Mesangial cell (primary cell): ENCODE data around the gene TULP4. TPM values are rescaled to one million over a fixed set of nuclear protein-coding genes. Genes with fewer than 3 reads are reported as not detected.

Experiments used
- total RNA-seq: library from RNA; depleted of rRNA; stranded (reverse); fragments of >200 nt; gene quantifications from 2 replicates; pipeline ENCODE4 v1.2.3, GENCODE V29; 2015

TULP4 gene, protein sequence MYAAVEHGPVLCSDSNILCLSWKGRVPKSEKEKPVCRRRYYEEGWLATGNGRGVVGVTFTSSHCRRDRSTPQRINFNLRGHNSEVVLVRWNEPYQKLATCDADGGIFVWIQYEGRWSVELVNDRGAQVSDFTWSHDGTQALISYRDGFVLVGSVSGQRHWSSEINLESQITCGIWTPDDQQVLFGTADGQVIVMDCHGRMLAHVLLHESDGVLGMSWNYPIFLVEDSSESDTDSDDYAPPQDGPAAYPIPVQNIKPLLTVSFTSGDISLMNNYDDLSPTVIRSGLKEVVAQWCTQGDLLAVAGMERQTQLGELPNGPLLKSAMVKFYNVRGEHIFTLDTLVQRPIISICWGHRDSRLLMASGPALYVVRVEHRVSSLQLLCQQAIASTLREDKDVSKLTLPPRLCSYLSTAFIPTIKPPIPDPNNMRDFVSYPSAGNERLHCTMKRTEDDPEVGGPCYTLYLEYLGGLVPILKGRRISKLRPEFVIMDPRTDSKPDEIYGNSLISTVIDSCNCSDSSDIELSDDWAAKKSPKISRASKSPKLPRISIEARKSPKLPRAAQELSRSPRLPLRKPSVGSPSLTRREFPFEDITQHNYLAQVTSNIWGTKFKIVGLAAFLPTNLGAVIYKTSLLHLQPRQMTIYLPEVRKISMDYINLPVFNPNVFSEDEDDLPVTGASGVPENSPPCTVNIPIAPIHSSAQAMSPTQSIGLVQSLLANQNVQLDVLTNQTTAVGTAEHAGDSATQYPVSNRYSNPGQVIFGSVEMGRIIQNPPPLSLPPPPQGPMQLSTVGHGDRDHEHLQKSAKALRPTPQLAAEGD (N-terminal part only)
- 20.5 and 41.8 TPM in 2 replicates for total RNA-seq

GRCh38 chr6:158312165-158312564 lies at the start of gene TULP4:
Gene TULP4 (plus strand): TSS chr6:158312465. CDS start chr6:158314017, 1,552 bp downstream.

DNA sequence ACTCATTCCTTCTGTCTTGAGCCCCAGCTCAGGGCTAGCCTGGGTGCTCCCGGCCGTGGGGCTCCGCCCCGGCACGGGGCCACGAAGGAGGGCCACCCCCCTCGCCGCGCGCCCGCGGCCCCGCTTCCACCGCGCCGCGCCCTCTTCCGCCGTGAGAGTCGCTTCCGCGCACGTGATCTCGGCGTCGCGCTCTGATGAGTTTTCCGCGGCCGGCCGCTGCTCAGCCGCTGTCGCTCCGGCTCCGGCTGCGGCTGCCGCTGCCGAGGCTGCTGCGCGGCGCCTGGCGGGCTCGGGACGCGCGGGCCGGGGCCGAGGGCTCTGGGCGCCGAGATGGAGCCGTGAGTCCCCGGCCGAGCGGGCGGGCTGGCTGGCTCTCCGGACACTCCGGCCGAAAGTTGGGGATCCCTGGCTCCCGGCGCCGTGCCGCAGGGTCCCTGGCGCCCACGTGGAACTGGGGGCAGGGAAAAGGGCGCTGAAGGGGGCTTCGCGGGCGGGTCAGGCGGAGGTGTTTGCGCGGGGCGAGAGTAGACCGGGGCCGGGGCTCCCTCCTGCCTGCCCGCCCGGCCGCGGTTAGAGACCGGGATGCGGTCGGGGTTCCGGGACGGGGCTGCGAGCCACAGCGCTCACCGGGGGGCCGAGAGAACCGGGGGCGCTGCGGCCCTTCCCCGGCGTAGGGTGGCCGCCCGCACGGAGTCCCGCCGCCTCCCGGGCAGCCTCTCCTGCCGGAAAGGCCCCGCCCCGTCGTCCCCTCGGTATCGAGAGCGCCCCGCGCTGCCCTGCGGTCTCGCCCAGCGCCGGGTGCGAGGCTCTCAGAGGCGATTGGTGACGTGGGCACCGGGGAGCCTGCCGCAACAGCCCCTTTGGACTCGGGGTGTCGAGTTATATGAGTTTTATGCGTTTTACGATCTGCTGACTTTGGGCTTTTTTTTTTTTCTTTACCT lies 247.9 kb downstream of the TULP4 start, which contains the start of gene TMEM181:
Gene TMEM181 (plus strand): TSS at position 197 of the 941 bp plus-strand sequence. CDS start 134 bp downstream, at position 331.

Other genes starting within 250 kb of the TULP4 start
- gene SERAC1, start 144.2 kb upstream of the TULP4 start, total RNA-seq: 5.5 and 6.8 TPM in 2 replicates
- 2.9 and 3.0 TPM in 2 replicates for gene GTF2H5, start 144.1 kb upstream of the TULP4 start, total RNA-seq
- gene TMEM181, start 247.6 kb downstream of the TULP4 start, total RNA-seq: 12.4 and 15.6 TPM in 2 replicates